Measurements from ENCODE around the gene GOLGA2.
"Not testable (repeated sequence)": the region's sequence is repeated elsewhere in the genome, so short reads cannot be mapped to it uniquely, and the experiment has no call there.

Gene GOLGA2

DNA sequence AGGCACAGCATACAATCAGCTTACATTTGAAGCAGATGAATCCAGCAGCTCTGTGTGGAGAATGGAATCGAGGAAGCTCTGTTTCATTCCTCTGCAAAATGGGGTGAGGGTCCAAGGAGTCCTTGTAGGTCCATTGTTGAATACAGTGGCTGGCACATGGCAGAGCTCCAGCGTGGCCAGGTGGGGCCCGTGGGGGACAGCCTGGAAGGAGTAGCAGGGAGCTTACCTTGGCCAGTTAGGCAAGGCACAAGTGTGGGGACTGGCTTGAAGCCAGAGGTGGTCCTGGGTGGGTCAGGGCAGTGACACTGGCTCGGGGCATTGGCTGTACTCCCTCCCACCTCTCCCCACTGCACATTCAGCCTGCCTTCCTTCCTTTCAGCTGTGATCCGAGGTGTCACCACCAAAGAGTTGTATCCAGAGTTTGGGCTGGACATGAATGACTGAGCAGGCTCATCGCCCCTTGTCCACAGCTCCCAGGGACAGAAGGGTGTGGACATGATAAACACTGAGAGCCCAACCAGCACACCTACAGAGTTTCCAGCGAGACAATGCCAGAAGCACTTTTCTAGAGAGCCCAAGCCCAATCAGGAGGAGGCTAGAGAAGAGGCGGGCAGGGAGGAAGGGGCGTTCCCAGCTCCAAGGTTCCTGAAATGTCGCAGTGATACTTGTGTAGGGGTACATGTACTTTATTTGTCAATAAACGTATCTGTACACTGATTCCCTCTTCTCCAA, 12.6 kb upstream of the GOLGA2 start:
- Histone ChIP-seq H3K36me3 (ENCODE audit: control insufficient read depth in 2 of 2, insufficient read depth in 2 of 2, low read length in 2 of 2) (peaks cover 16 to 21% of the 10 kb centered on the region in 2 donors), H3K27ac (ENCODE audit: low read length) (no peak overlapping the region), H3K9ac (ENCODE audit: low read length in 2 of 2) (no peak overlapping the region), H3K4me1 (ENCODE audit: control insufficient read depth, insufficient read depth, low read length) (peaks cover 7% of the 10 kb centered on the region), H3K4me3 (ENCODE audit: low read length in 2 of 2) (no peak overlapping the region), H3K9me3 (ENCODE audit: control insufficient read depth in 2 of 2, low read length in 2 of 2) (no peaks in the 10 kb centered on the region), H3K27me3 (ENCODE audit: control insufficient read depth in 1 of 2, insufficient read depth in 2 of 2, low read length in 2 of 2) (no peaks in the 10 kb centered on the region)

DNA sequence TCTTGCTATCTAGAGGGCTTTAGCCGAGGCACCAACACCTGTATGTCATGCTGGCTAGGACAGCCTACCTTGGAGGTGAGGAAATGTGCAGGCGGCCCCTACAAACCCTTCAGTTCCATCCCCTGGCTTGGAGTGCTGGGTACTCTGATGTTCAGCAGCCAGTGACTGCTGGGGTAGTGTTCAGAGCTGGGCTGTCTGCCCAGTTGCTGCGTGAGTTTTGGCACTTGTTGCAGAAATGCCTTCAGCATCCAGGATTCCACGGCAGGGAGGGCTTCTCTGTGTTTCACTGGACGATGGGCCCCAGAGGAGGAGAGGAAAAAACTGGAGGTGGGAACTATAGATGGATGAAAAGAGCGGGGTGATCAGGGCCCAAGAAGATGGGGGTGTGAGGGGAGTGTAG, 10.6 kb upstream of the GOLGA2 start:
- Histone ChIP-seq H3K36me3 (ENCODE audit: control insufficient read depth in 2 of 2, insufficient read depth in 2 of 2, low read length in 2 of 2) (peaks cover 16 to 19% of the 10 kb centered on the region in 2 donors), H3K9ac (ENCODE audit: low read length in 2 of 2) (peak overlapping the region in 1 of 2 donors; percentile 42), H3K27ac (ENCODE audit: low read length) (no peak overlapping the region), H3K4me3 (ENCODE audit: low read length in 2 of 2) (no peak overlapping the region), H3K4me1 (ENCODE audit: control insufficient read depth, insufficient read depth, low read length) (peaks cover 7% of the 10 kb centered on the region), H3K27me3 (ENCODE audit: control insufficient read depth in 1 of 2, insufficient read depth in 2 of 2, low read length in 2 of 2) (no peaks in the 10 kb centered on the region), H3K9me3 (ENCODE audit: control insufficient read depth in 2 of 2, low read length in 2 of 2) (no peaks in the 10 kb centered on the region)

DNA sequence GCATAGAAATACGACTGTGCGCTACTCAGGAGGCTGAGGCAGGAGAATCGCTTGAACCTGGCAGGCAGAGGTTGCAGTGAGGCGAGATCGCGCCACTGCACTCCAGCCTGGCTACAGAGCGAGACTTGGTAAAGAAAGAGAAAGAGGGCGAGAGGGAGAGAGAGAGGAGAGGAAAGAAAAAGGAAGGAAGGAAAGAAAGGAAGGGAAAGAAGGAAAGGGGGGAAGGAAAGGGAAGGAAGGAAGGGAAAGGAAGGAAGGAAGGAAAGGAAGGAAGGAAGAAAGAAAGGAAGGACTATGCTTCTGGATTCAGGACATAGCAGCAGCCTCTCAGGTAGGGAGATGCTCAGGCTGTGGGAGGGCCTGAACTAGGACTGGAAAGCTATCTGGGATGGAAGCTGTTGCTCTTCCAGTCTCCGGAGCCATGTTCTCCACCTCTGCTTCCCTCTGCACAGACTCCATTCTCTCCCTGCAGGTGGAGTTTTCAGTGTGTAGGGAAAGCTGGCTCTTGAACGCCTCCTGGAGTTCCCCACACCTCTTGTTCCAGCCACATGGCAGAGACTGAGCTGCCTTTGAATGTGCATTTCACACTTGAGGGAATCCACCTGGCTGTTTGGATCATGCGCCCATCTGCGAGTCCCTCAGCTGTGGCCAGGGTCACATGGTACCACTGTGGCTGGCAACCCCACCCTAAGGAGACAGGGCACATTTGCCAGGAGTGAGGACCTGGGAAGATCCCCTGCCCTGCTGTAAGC, 9.4 kb upstream of the GOLGA2 start:
- H3K4me3 ChIP-seq (ENCODE audit: low read length in 2 of 2) = no peak overlapping the region
- H3K4me1 ChIP-seq (ENCODE audit: control insufficient read depth, insufficient read depth, low read length) = peaks cover 7% of the 10 kb centered on the region
- peaks cover 16 to 19% of the 10 kb centered on the region in 2 donors for H3K36me3 ChIP-seq (ENCODE audit: control insufficient read depth in 2 of 2, insufficient read depth in 2 of 2, low read length in 2 of 2)
- H3K27me3 ChIP-seq (ENCODE audit: control insufficient read depth in 1 of 2, insufficient read depth in 2 of 2, low read length in 2 of 2) = no peaks in the 10 kb centered on the region
- no peaks in the 10 kb centered on the region for H3K9me3 ChIP-seq (ENCODE audit: control insufficient read depth in 2 of 2, low read length in 2 of 2)
- H3K9ac ChIP-seq (ENCODE audit: low read length in 2 of 2) = no peak overlapping the region
- no peak overlapping the region for H3K27ac ChIP-seq (ENCODE audit: low read length)

DNA sequence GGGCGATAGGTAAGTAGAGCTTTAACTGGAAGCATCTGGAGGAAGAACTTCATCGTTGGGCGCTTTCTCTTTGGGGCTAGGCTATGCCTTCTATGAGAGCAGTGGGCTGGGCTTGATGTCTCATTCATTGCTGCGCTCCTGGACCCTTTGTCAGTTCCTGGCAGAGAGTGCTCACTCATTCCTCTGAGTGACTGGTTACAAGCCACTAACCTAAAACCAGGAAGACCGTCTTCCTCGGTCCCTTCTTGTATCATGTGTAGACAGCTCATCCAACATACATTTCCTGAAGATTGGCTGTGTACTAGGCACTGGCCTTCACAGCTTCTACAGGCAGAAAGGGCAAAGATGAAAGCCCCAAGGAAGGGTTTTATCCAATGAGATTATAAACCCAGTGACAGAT, 6.7 kb upstream of the GOLGA2 start:
- H3K27me3 ChIP-seq (ENCODE audit: control insufficient read depth in 1 of 2, insufficient read depth in 2 of 2, low read length in 2 of 2) = no peaks in the 10 kb centered on the region
- H3K9me3 ChIP-seq (ENCODE audit: control insufficient read depth in 2 of 2, low read length in 2 of 2) = no peaks in the 10 kb centered on the region
- no peak overlapping the region for H3K4me3 ChIP-seq (ENCODE audit: low read length in 2 of 2)
- H3K27ac ChIP-seq (ENCODE audit: low read length) = no peak overlapping the region
- H3K36me3 ChIP-seq (ENCODE audit: control insufficient read depth in 2 of 2, insufficient read depth in 2 of 2, low read length in 2 of 2) = peaks cover 6 to 8% of the 10 kb centered on the region in 2 donors
- H3K4me1 ChIP-seq (ENCODE audit: control insufficient read depth, insufficient read depth, low read length) = peaks cover 9% of the 10 kb centered on the region
- no peak overlapping the region for H3K9ac ChIP-seq (ENCODE audit: low read length in 2 of 2)

DNA sequence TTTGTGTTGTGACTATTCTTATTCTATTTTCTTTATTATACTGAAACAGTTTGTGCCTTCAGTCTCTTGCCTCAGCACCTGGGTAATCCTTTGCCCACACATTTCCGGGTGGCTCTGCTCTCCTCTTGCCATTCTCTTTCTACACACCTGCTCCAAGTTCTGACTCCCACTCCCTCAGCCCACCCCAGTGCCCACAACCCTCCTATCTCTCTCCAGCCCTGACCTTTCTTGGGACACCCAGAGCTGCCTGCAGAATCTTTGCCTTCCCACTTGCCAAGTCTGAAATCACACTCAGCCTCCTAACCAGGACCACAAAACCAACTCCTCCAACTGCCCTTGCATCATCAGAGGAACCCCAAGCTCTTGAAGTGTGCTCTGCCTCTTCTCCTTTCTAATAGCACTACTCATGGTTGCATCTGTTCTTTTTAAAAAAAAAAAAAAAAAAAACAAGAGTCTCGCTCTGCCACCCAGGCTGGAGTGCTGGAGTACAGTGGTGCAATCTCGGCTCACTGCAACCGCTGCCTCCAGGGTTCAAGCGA, 4.3 kb upstream of the GOLGA2 start:
- H3K4me1 ChIP-seq (ENCODE audit: control insufficient read depth, insufficient read depth, low read length) = peaks cover 16% of the 10 kb centered on the region
- H3K27me3 ChIP-seq (ENCODE audit: control insufficient read depth in 1 of 2, insufficient read depth in 2 of 2, low read length in 2 of 2) = no peaks in the 10 kb centered on the region
- H3K9ac ChIP-seq (ENCODE audit: low read length in 2 of 2) = no peak overlapping the region
- H3K4me3 ChIP-seq (ENCODE audit: low read length in 2 of 2) = no peak overlapping the region
- H3K36me3 ChIP-seq (ENCODE audit: control insufficient read depth in 2 of 2, insufficient read depth in 2 of 2, low read length in 2 of 2) = peaks cover 0 to under 1% of the 10 kb centered on the region in 2 donors
- H3K27ac ChIP-seq (ENCODE audit: low read length) = no peak overlapping the region
- H3K9me3 ChIP-seq (ENCODE audit: control insufficient read depth in 2 of 2, low read length in 2 of 2) = no peaks in the 10 kb centered on the region

DNA sequence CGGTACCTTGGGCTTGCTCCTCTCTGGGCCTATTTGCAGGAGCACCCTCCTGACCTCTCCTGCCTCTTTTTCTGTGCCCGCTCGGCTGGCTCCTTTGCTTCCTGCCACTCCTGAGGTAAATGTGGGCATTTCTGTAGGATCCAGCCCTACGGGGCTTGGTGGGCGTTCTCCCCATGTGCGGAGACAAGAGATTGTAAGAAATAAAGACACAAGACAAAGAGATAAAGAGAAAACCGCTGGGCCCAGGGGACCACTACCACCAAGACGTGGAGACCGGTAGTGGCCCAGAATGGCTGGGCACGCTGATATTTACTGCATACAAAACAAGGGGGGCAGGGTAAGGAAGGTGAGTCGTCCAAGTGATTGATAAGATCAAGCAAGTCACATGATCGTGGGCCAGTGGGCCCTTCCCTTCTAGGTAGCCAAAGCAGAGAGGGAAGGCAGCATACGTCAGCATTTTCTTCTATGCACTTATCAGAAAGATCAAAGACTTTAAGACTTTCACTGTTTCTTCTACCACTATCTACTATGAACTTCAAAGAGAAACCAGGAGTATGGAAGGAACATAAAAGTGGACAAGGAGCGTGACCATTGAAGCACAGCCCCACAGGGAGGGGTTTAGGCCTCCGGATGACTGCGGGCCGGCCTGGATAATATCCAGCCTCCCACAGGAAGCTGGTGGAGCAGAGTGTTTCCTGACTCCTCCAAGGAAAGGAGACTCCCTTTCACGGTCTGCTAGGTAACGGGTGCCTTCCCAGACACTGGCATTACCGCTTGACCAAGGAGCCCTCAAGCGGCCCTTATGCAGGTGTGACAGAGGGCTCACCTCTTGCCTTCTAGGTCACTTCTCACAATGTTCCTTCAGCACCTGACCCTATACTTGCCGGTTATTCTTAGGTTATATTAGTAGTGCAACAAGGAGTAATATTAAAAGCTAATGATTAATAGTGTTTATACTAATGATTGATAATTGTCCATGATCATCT, 3.6 kb upstream of the GOLGA2 start:
- H3K27ac ChIP-seq (ENCODE audit: low read length); H3K9ac ChIP-seq (ENCODE audit: low read length in 2 of 2); H3K27me3 ChIP-seq (ENCODE audit: control insufficient read depth in 1 of 2, insufficient read depth in 2 of 2, low read length in 2 of 2); H3K4me3 ChIP-seq (ENCODE audit: low read length in 2 of 2); H3K9me3 ChIP-seq (ENCODE audit: control insufficient read depth in 2 of 2, low read length in 2 of 2); H3K36me3 ChIP-seq (ENCODE audit: control insufficient read depth in 2 of 2, insufficient read depth in 2 of 2, low read length in 2 of 2): not testable (repeated sequence)
- peaks cover 24% of the 10 kb centered on the region for H3K4me1 ChIP-seq (ENCODE audit: control insufficient read depth, insufficient read depth, low read length)

DNA sequence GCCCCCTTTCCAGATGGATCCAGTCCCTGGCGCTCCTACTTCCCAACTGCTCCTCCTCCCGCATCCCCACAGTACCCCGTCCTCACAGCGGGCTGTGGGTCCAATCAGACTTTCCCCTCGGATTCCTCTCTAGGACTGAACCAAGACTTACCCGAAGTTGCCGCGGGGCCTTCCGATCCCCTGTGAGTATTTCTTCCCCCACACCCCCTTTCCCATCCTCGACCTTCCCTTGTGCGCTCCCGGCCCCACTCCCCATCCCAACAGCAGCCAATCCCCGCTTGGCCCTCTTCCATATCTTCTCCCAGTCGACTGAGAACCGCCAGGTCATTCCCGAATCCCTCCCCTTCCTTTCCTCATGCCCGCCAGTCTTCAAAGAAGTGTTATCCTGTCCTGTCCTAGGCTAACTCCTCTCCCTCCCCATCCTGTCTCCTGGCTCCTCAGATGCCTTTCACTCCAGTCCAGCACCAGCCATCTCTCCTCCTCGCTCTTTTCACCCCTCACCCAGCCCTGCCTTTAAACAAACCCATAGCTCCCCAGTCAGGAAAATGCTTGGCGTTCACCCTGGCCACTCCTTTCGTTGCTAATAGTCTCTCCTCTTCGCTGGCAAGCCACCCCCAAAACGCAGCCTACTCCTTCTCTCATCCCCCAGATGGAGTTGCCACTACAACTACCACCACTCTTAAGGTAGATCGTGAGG, 915 bp upstream of the GOLGA2 start:
- no peaks in the 10 kb centered on the region for H3K27me3 ChIP-seq (ENCODE audit: control insufficient read depth in 1 of 2, insufficient read depth in 2 of 2, low read length in 2 of 2)
- H3K36me3 ChIP-seq (ENCODE audit: control insufficient read depth in 2 of 2, insufficient read depth in 2 of 2, low read length in 2 of 2) = peaks cover 9 to 11% of the 10 kb centered on the region in 2 donors
- no peaks in the 10 kb centered on the region for H3K9me3 ChIP-seq (ENCODE audit: control insufficient read depth in 2 of 2, low read length in 2 of 2)
- H3K4me1 ChIP-seq (ENCODE audit: control insufficient read depth, insufficient read depth, low read length) = peaks cover 29% of the 10 kb centered on the region
- peak overlapping the region; percentile 76 for H3K27ac ChIP-seq (ENCODE audit: low read length)
- peak overlapping the region; percentile 91 to 97 for H3K9ac ChIP-seq (ENCODE audit: low read length in 2 of 2)
- peak overlapping the region; percentile 87 to 92 for H3K4me3 ChIP-seq (ENCODE audit: low read length in 2 of 2)

DNA sequence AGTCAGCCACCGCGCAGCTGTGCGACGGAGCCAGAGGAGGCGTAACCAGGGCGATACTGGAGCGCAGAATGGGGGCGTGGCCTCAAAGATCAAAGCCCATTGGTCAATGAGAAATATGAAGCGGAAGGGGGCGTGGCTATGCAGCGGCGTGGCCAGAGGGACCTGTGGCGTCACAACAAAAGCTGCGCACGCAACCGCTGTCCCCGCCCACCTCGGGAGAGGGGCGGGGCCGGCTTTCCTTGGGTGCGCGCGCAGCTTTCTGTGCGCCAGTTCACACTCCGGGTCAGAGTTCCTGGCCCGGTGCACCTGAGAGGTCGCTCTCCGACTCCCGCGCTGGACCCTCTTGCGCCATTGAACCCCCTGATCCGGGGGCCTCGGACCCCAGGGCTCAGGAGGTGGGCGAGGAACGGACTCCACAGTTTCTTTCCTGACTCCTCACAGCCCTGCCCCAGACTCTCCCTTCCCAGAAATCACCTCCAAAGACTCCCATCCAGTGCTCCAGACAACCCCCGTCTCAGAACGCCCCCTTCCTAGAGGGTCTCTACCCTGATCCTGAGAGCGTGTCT, 284 bp upstream of the GOLGA2 start, which contains the start of gene SWI5:
TSS of gene SWI5 (plus strand) at position 269 of the 566 bp plus-strand sequence.
- Histone ChIP-seq H3K27ac (ENCODE audit: low read length) (peak within 1 kb of the TSS; percentile 76), H3K4me3 (ENCODE audit: low read length in 2 of 2) (peak within 1 kb of the TSS; percentile 87 to 92), H3K27me3 (ENCODE audit: control insufficient read depth in 1 of 2, insufficient read depth in 2 of 2, low read length in 2 of 2) (no peaks in the 10 kb centered on the region), H3K36me3 (ENCODE audit: control insufficient read depth in 2 of 2, insufficient read depth in 2 of 2, low read length in 2 of 2) (peaks cover 9 to 14% of the 10 kb centered on the region in 2 donors), H3K4me1 (ENCODE audit: control insufficient read depth, insufficient read depth, low read length) (peaks cover 29% of the 10 kb centered on the region), H3K9me3 (ENCODE audit: control insufficient read depth in 2 of 2, low read length in 2 of 2) (no peaks in the 10 kb centered on the region), H3K9ac (ENCODE audit: low read length in 2 of 2) (peak within 1 kb of the TSS; percentile 91 to 97)

DNA sequence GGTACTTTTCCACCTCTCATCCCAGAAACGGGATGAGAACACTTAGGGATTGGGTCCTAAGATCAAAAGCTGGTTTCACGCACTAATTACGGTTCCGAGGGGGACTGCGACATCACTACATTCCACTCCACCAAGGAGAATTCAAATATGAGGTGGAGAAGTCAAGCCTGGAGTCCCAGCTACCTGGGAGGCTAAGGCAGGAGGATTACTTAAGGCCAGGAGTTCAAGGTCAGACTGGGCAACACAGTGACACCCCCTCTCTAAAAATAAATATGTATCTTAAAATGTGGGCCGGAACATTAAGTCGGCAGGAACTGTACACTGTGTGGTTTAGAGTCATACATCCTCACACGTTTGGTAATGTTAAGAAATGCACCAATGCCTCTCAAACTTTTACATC, 1.6 kb downstream of the GOLGA2 start:
- H3K4me3 ChIP-seq (ENCODE audit: low read length in 2 of 2) = peak overlapping the region in 1 of 2 donors; percentile 85
- no peak overlapping the region for H3K27ac ChIP-seq (ENCODE audit: low read length)
- no peaks in the 10 kb centered on the region for H3K9me3 ChIP-seq (ENCODE audit: control insufficient read depth in 2 of 2, low read length in 2 of 2)
- peaks cover 29% of the 10 kb centered on the region for H3K4me1 ChIP-seq (ENCODE audit: control insufficient read depth, insufficient read depth, low read length)
- H3K27me3 ChIP-seq (ENCODE audit: control insufficient read depth in 1 of 2, insufficient read depth in 2 of 2, low read length in 2 of 2) = no peaks in the 10 kb centered on the region
- peaks cover 9 to 19% of the 10 kb centered on the region in 2 donors for H3K36me3 ChIP-seq (ENCODE audit: control insufficient read depth in 2 of 2, insufficient read depth in 2 of 2, low read length in 2 of 2)
- H3K9ac ChIP-seq (ENCODE audit: low read length in 2 of 2) = peak overlapping the region in 1 of 2 donors; percentile 5

Data from stomach smooth muscle (tissue), 2 donors.